HG03097 (cell line): ENCODE data around the gene GOSR2.

Experiments
- ATAC-seq: cut with Tn5 transposase; IDR thresholded peaks from one replicate; pipeline ENCODE4 v1.9.1; 2021; ENCODE audit not compliant: unreplicated experiment, low FRiP score

GOSR2 gene

DNA sequence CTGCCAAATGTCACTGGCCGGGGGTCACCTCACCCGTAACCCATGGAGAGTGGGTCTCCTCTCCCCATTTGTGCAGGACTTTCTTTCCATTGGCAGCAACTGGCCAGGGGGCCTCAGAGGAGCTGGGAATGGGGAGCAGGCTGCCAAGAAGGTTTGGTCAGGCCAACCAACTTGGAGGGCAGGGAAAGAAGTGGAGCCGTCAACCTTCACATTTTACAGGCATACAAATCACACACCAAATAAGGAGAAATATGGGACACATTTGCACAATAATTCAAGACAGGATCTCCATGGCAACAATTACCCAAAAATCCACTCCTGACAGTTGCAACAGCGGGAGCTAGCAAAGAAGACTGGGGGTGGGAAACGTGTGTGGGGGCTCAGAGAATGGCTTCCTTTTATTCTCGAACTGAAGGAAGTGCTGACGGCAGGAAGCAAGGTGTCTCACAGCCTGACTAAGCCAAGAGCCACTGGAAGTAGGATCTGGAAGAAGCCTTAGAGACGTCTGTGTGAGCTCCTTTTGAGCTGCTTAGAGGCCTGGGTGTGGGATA is 35.2 kb downstream of the GOSR2 start:
- ATAC-seq = no peak

DNA sequence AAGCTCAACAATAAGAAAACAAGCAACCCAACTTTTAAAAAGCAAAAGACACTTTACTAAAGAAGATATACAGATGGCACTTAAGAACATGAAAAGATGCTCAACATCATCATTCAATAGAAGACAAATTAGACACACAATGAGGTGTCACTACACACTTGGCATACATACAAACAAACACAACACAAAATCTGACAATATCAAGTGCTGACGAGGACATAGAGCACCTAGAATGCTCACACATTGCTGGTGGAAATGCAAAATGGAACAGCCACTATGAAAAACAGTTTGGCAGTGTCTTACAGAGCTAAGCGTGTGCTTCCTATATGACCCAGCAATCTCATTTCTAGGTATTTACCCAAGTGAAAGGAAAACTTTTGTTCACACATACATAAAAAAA is 37.2 kb downstream of the GOSR2 start:
- ATAC-seq = no peak

DNA sequence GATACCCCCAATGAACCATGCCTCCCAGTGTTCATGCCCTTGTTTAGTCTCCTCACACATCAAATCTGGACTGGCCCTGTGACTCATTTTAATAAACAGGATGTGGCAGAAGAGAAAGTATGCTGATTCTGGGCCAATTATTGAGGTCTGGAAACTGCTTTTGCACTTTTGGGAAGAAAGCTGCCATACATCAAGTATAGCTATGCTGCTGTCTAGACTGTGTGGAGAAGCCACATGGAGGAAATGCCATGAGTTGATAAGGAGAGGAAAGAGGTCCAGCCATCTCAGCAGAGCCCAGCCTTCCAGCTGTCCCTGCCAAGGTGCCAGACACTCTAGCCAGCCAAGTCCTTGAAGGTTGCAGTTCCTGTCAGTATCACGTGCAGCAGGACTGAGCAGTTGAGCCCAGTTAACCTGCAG is 39.4 kb downstream of the GOSR2 start:
- no peak for ATAC-seq

DNA sequence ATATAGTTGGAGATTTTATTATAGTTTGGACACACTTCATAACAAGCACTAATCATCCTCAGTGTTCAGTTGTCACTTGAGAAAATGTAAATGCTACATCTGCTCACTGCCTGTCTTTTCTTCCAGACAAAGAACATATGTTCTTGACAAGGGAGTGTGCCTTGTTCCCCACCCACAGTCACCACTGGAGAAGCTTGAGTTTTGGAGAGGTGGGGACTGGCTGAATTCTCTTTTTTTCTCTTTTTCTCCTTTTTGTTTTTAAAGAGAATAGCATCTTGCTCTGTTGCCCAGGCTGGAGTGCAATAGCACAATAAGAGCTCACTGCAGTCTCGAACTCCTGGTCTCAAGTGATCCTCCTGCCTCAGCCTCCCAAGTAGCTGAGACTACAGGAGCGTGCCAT is 40.6 kb downstream of the GOSR2 start:
- ATAC-seq = no peak

- no peak for ATAC-seq
These were observed 41.6 kb downstream of the GOSR2 start for GRCh38 chr17:46964315-46965265.

DNA sequence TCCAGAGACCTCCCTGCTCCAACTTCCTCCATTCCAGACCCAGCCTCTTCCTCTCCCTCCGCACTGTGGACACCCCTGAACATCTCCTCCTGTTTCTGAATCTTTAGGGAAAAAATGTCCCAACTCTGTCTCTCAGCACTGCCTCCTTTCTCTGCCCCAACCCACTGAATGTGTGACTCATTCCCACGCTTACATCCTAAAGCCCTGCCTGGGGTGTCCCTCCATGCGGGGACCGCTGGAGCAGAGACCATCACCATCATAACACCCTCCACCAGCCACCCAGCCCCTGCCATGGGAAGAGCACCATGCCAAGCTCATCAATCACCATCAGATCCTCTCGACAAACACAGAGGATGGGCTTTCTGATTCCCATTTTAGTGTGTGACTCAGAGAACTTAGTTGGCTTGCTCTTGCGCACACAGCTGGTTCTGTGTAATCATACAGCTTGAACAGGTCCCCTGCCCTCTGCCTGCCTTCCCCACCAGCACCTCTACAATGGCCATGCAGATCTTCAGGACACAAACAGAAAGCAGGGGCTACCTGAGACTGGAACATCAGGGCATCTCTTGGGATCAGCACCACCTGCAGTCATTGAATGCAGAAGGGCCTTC is 45.4 kb downstream of the GOSR2 start:
- ATAC-seq = no peak

DNA sequence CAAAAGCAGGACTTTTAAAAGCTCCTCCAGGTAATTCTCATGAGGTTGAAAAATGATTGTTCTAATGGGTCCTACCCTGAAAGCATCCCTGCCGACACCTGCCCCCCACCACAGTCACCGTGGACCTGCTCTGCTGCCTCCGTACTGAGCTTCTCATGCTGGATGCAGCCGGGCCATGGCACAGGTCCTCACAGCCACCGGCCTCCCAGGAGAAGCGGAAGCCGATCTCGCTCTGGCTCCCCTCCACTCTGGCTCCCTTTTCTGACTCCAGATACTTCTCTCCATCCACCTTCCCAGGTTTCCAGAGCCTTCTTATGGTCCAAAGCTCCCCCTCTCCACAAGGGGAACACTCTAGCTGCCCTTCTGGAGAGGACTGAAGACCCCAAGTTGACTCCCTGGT is 45.9 kb downstream of the GOSR2 start:
- ATAC-seq = no peak

DNA sequence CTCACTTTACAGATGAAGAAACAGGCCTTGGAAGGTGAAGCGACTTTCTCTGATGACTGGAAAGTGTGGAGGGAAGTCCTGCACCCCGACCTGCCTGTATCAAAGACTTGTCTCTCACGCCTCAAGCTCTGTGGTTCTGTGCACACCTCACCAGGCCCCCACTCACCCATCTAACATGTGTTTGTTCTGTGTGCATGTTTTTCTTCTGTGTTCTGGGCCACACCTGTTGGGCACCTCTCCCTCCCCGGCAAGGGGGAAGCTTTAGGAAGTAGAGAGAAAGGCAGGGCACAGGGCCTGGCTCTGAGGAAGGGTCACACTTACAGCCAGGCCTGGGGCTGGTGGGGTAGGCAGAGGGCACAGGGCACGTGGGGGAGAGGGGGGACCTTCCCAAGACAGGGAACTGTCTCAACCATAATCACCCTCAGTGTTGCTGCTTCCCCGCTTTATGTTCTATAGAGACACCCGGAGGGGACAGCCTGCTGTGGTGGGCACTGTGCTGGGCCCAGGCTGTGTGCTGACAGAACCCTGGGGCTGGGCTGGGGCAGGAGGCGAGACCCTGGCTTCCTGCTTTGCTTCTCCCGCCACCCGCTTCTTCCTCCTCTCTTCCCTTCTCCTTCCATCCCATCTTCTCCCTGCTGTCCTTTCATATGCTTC is 48.8 kb downstream of the GOSR2 start:
- ATAC-seq = no peak

DNA sequence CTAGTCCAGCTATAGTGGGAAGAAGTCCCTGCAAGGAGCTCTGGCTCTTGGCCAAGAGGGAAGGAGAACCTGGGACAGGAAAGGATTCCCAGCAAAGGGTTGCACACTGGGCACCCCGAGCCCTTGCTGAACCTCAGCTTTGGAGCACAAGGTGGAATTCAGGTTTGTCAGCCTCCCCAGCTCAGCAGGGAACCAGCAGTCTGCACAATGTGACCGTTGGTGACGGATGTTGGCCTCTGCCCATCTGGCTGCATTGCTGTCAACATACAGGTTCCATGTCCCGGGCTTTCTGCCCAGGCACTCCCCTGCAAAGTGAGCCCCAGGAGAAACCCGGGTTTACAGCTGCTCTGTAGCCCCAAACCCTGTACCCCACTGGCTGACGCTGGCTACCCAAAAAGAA is 49.4 kb downstream of the GOSR2 start:
- no peak for ATAC-seq

GRCh38 chr17:46974086-46974485 is 51.1 kb downstream of the GOSR2 start:
- ATAC-seq = no peak

DNA sequence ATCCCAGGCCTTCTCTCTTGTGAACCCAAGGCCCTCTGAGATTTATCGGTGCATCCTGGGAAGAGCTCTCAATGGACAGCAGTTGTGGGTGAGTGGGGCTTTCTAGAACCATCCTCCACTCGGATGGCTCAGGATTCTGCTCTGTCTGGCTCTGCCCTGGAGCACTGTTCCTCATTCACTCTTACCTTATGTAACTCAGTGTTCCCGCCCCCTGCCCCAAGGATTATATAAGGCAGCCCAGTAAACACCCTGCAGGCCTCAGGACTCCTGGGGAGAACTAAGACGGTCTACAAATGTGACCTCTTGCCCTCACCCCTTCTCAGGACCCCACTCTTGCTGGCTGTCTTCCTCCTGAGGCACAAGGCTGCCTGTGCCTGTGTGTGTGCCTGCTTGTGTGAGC is 52.3 kb downstream of the GOSR2 start:
- ATAC-seq = no peak

DNA sequence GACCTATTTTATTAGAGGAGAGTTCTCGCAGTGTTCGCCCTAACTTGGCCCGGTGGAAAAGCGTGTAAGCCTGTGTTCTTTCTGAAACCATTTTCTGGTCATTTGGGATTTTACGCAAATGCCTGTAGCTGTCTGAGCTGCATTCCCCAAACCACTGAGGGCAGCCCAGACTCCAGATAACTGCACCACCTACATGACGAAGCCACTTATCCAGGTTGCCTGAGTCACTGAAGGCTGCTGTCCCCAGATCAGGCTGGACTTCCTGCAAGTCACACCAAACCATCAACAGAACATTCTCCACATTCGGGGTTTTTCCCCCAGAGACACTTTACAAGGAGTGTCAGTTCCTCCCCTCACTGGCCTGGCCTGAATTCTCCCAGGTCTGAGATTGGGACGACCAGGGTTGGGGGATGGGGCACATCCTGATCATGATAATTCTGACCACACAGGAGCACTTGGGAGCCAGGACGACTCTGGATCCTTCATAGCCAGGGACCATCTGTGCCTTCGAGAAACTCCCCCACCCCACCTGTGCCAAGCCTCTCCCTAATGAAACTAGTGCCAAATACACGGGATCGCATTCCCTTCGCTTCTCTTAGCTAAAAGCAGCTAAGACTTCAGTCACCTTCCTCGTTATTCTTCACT is 53.8 kb downstream of the GOSR2 start:
- no peak for ATAC-seq

- no peak for ATAC-seq
These were observed 54.4 kb downstream of the GOSR2 start for GRCh38 chr17:46977348-46977747.

DNA sequence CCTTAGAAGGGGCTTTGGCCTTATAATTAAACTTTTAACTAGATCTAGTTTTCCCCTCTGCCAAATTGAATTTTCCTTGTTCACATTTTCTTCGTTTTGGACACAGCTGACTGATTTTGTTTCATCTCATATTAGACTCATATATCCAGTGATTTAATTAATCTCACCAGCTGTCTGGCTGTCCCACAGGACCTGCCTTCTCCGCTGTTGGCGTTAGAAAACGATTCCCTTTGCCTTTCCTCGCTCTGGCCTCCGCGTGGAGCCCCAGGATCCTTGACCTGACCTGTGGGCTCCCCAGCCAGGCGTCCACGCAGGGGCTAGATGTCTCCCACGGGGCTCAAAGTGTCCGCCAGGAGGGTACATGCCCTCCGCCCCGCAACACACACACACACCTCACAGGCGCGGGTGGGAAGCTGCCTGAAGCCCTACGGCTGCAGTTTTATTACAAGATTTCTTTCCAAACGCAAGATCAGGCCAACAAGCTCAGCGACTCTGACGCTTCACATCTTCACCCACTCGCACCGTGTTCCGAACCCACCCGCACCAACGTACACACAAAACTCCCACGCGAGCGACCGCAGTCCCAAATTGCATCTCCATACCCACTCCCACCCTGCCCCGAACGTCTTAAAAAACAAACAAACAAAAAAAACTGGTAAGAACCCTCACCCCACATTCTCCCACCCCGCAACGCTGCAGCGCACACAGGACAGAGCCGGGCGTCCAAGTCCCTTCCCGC is 55.0 kb downstream of the GOSR2 start:
- ATAC-seq = no peak

- ATAC-seq = no peak
These were observed 55.7 kb downstream of the GOSR2 start for GRCh38 chr17:46978489-46979146.

DNA sequence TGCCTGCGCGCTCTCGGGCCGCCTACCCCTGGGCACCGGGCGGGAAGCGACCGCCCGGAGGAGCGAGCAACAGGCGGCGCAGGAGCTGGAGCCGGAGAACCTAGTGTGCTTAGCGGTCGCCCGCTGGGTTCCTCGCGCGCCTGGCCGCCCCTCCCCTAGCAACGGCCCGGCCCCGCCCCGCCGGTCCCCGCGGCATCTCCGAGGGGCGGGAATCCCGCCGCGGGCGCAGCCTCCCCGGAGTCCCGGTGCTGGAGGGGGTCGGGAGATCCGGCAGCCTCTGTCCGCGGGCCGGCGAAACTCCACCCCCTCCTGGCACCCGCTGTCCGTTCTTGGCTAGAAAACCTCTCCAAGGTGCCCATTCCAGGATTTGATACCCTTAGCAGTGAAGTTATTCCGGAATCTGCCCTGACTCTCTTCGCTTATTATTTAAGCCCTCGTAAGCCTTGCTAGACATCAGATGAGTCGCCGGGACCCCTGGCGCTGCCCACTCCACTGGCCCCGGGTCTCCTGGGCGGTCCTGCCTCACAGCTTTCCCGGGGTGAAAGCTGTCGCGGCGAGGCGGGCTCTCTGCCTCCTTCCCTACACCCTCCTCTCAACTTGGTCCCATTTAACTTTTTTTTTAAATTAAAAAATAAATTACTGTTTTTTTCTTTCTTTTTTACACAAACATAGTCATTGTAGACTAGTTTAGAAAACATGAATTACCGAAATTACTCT is 56.3 kb downstream of the GOSR2 start, which contains the start of gene RPRML:
Gene RPRML (minus strand): TSS at position 107 of the 717 bp plus-strand sequence. CDS start 246 bp downstream, outside the sequence.
- no peak for ATAC-seq

- no peak for ATAC-seq
These were observed 59.6 kb downstream of the GOSR2 start for GRCh38 chr17:46982577-46982976.

GRCh38 chr17:46983782-46984181 is 60.8 kb downstream of the GOSR2 start:
- no peak for ATAC-seq

DNA sequence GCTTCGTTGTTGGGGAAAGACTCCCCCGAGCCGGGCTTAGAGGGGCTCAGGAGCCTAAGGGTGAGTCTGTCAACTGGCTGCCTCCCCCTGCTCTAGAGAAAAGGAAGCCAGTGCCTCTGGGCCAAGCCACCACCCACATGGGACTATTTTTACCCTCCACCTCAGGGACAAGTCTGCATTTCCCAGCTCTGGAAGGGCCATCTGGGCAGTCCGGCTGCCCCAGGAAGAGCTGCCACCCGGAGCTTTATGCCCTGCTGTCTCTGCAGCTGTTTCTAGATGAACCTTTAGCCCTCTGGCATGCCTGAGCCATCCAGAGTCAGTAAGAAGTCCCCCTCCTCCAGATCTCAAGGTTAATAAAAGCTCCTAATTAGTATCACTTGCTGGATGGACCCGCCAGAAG is 61.4 kb downstream of the GOSR2 start:
- no peak for ATAC-seq
